Lung (tissue), 12 donors: Measurements from ENCODE around the gene P2RX2. TPM values are rescaled to one million over a fixed set of nuclear protein-coding genes. Genes with fewer than 3 reads are reported as not detected.

Experiments
- ATAC-seq: fragments of 200-7000 bp; cut with Tn5 transposase; one replicate; pipeline ENCODE4 v1.9.1; 2020; ENCODE audit warnings: moderate number of reproducible peaks; ENCODE audit not compliant: insufficient read depth, low FRiP score
- DNase-seq, 3 donors: peaks; one replicate each; pipeline ENCODE4 v3.0.0-alpha.2; 2013 to 2017
- H3K27ac ChIP-seq, 2 donors: one replicate each; pipeline ENCODE4 v1.5.1; 2013; ENCODE audit warnings: mild to moderate bottlenecking in 2 of 2, moderate library complexity in 2 of 2, control low read depth in 1 of 2, inconsistent platforms in 1 of 2, low read depth in 1 of 2, low read length in 1 of 2
- H3K27me3 ChIP-seq, 3 donors: one replicate each; pipeline ENCODE4 v1.5.1; 2013; ENCODE audit warnings: low read length in 2 of 3; ENCODE audit not compliant: control insufficient read depth in 3 of 3, insufficient read depth in 3 of 3
- H3K36me3 ChIP-seq, 4 donors: one replicate each; pipeline ENCODE4 v1.5.1; 2013; ENCODE audit warnings: low read length in 4 of 4, mild to moderate bottlenecking in 1 of 4, moderate library complexity in 1 of 4; ENCODE audit not compliant: control insufficient read depth in 4 of 4, insufficient read depth in 4 of 4
- H3K4me1 ChIP-seq, 5 donors: one replicate each; pipeline ENCODE4 v1.5.1; 2013; ENCODE audit warnings: low read length in 5 of 5, mild to moderate bottlenecking in 2 of 5, moderate library complexity in 1 of 5; ENCODE audit not compliant: control insufficient read depth in 5 of 5, insufficient read depth in 5 of 5
- H3K4me3 ChIP-seq: one replicate; pipeline ENCODE4 v1.5.1; 2013; ENCODE audit warnings: mild to moderate bottlenecking, control low read depth, moderate library complexity
- H3K9ac ChIP-seq, 2 donors: one replicate each; pipeline ENCODE4 v1.5.1; 2013; ENCODE audit warnings: low read length in 2 of 2, control low read depth in 1 of 2; ENCODE audit not compliant: insufficient read depth in 1 of 2
- H3K9me3 ChIP-seq, 4 donors: one replicate each; pipeline ENCODE4 v1.5.1; 2013; ENCODE audit warnings: low read length in 3 of 4, mild to moderate bottlenecking in 1 of 4, moderate library complexity in 1 of 4; ENCODE audit not compliant: control insufficient read depth in 4 of 4, insufficient read depth in 3 of 4
- WGBS, 2 donors: extraction: QIAGEN DNeasy Blood & Tissue Kit; methylation state at CpG; one replicate each; pipeline ENCODE4 v1.1.7; 2013; 5-methylcytosine and 5-hydroxymethylcytosine counted together
- polyA plus RNA-seq, 2 donors: library from polyadenylated mRNA; stranded (reverse); fragments of 200-250 nt; gene quantifications; one replicate each; pipeline ENCODE4 v1.2.1, GENCODE V29; 2013
- total RNA-seq, 2 donors: library from RNA; depleted of rRNA in 1 of 2; stranded (reverse); fragments of >200 nt in 1 of 2; gene quantifications; one replicate each; pipeline ENCODE4 v1.2.1, GENCODE V29; 2014 to 2021
- TF ChIP-seq, protein P1 (sequence below): IDR thresholded peaks from 2 replicates; pipeline ENCODE4 v1.5.1; 2012; ENCODE audit warnings: mild to moderate bottlenecking; ENCODE audit errors: control extremely low read depth, extremely low read depth
- donor health status: control.
- donor health status: control.
- donor health status: Bipolar disorder and iron deficiency.
- donor health status: healthy.
- donor health status: DM: yes; HTN: yes; CAD: no.

P2RX2 gene
- total and polyA plus RNA-seq, 4 donors, result 0.05 to 3.4 (median 0.90) TPM

DNA sequence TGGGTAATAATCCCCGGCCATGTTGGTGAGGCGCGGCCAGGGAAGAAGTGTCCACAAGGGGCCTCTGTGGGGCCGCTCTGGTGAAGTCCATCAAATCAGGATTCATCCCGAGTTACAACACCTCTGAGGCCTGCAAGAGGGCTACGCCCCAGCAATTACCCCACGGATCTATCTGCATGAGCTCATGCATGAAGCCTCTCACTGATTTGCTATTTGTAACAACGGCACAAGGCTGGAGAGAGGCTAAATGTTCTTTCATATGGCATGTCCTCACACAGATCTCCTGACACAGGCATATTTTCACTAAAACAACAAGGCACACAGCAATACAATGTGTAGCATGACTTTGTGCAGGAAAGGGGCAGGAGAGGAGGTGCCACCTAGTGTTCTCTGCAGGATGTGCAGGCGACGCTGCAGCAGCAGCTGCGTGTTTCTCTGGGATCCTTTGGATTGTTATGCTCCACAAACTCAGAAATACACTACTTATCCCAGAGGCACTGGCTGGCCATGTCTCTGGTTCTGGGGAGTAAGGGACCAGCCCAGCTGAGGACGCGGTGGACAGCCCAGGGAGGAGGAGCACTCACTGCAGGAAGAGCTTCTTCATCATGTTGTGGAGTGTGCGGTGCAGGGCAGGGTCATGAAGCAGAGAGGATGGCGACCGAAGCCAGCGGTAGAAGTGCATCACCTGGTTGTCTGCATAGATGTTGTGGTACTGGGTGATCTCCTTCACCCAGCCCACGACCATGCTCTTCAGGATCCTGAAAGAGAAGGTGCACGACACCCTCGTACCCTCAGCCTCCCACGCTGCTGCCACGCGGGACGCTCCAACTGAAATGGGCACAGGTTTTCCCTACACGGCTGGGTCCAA lies 20.2 kb downstream of the P2RX2 start:
- Histone ChIP-seq H3K27me3 (no peaks in the 10 kb centered on the region), H3K9ac (no peak overlapping the region), H3K4me3 (no peak overlapping the region), H3K27ac (no peak overlapping the region), H3K9me3 (no peaks in the 10 kb centered on the region), H3K36me3 (peaks cover 2 to 56% (median 53%) of the 10 kb centered on the region in 4 donors), H3K4me1 (no peaks in the 10 kb centered on the region)
- no peak for ATAC-seq
- TF ChIP-seq, protein P1, sequence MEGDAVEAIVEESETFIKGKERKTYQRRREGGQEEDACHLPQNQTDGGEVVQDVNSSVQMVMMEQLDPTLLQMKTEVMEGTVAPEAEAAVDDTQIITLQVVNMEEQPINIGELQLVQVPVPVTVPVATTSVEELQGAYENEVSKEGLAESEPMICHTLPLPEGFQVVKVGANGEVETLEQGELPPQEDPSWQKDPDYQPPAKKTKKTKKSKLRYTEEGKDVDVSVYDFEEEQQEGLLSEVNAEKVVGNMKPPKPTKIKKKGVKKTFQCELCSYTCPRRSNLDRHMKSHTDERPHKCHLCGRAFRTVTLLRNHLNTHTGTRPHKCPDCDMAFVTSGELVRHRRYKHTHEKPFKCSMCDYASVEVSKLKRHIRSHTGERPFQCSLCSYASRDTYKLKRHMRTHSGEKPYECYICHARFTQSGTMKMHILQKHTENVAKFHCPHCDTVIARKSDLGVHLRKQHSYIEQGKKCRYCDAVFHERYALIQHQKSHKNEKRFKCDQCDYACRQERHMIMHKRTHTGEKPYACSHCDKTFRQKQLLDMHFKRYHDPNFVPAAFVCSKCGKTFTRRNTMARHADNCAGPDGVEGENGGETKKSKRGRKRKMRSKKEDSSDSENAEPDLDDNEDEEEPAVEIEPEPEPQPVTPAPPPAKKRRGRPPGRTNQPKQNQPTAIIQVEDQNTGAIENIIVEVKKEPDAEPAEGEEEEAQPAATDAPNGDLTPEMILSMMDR, result peak; percentile 8
- DNase-seq, result peak; percentile 46 to 53 (median 50)
- WGBS, 2 donors, result 79 to 80% methylated on average over 25 of the region's 25 CpGs

DNA sequence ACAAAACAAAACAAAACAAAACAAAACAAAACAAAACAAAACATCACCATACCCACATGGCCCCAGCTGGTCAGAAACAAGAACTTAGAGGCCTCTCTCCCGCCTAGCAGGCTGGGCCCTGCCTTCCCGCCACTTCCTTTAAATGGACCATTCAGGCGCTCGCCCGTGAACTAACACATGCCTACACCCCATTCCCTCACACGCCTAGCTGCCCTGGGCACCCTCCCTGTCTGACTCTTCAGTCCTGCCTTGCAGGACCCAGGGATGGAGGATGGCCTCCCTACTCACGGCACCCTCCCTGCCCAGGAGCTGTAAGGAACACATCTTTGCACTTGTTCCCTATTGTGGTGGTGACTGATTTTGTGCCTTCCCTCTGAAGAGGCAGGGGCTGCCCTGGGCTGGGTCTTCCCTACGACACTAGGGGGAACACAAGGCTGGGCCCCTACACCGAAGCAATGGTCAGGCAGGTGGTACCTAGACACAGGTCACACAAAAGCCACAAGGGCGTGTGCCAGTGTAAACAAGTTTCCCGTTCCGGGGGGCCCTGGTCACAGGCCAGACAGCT lies 21.5 kb downstream of the P2RX2 start:
- WGBS, 2 donors, result 80 to 91% methylated on average over 12 of the region's 12 CpGs
- H3K27ac ChIP-seq, result no peak overlapping the region
- H3K36me3 ChIP-seq, result peaks cover 2 to 47% (median 46%) of the 10 kb centered on the region in 4 donors
- no peak overlapping the region for H3K9ac ChIP-seq
- no peaks in the 10 kb centered on the region for H3K9me3 ChIP-seq
- TF ChIP-seq, protein P1, result no peak
- H3K4me1 ChIP-seq, result no peaks in the 10 kb centered on the region
- DNase-seq (no peak), ATAC-seq (no peak)
- no peak overlapping the region for H3K4me3 ChIP-seq
- H3K27me3 ChIP-seq, result no peaks in the 10 kb centered on the region

DNA sequence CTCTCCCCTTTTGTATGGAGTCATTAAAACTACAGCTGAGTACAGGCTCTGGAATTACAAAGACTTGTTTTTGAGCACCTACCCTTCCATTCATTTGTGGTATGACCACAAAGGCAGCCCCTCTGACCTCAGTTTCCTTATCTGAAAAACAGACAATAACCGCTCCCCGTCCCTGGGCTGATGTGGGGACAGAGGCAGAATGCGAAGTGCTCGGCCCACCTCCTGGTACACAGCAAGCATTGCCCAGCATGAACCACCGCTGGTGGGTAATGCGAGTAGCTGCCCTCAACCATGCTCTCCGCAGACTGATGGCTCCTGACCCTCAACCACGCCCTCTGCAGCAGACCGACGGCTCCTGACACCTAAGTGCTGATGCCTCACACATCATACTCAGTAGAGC lies 22.4 kb downstream of the P2RX2 start:
- H3K9ac ChIP-seq, result no peak overlapping the region
- no peak for DNase-seq
- 73 to 84% methylated on average over 10 of the region's 10 CpGs for WGBS, 2 donors
- H3K27ac ChIP-seq, result no peak overlapping the region
- no peaks in the 10 kb centered on the region for H3K4me1 ChIP-seq
- H3K9me3 ChIP-seq, result no peaks in the 10 kb centered on the region
- H3K4me3 ChIP-seq, result no peak overlapping the region
- peaks cover 2 to 40% (median 38%) of the 10 kb centered on the region in 4 donors for H3K36me3 ChIP-seq
- no peak for ATAC-seq
- TF ChIP-seq, protein P1, result no peak
- no peaks in the 10 kb centered on the region for H3K27me3 ChIP-seq
